HEK293 (cell line): ENCODE measurements around the gene PDE8B.
A peak's percentile ranks its signal among the peaks of the same experiment; 100 is the strongest.

Source experiments
- BCL11B ChIP-seq: fragments of 450-650 bp; formaldehyde crosslinking; IDR thresholded peaks from 2 replicates; pipeline ENCODE4 v1.5.1; 2016; ENCODE audit warnings: low read depth, missing biosample characterization, missing genetic modification characterization
- GLI4 ChIP-seq: fragments of 450-650 bp; formaldehyde crosslinking; IDR thresholded peaks from 2 replicates; pipeline ENCODE4 v1.5.1; 2016; ENCODE audit warnings: missing biosample characterization, missing genetic modification characterization
- KLF7 ChIP-seq: fragments of 450-650 bp; formaldehyde crosslinking; IDR thresholded peaks from 2 replicates; pipeline ENCODE4 v1.5.1; 2016; ENCODE audit warnings: missing biosample characterization, missing genetic modification characterization, borderline replicate concordance
- OVOL3 ChIP-seq: fragments of 450-650 bp; formaldehyde crosslinking; IDR thresholded peaks from 2 replicates; pipeline ENCODE4 v1.5.1; 2016; ENCODE audit warnings: missing biosample characterization, missing genetic modification characterization
- PRDM10 ChIP-seq: fragments of 450-650 bp; formaldehyde crosslinking; IDR thresholded peaks from 2 replicates; pipeline ENCODE4 v1.5.1; 2016; ENCODE audit warnings: missing biosample characterization, missing genetic modification characterization
- PRDM6 ChIP-seq: fragments of 450-650 bp; formaldehyde crosslinking; IDR thresholded peaks from 2 replicates; pipeline ENCODE4 v1.5.1; 2017; ENCODE audit warnings: missing biosample characterization, missing genetic modification characterization
- SALL2 ChIP-seq: fragments of 450-650 bp; formaldehyde crosslinking; IDR thresholded peaks from 2 replicates; pipeline ENCODE4 v1.5.0; 2017; ENCODE audit warnings: missing biosample characterization, mild to moderate bottlenecking, missing genetic modification characterization, borderline replicate concordance
- SP2 ChIP-seq: fragments of 450-650 bp; formaldehyde crosslinking; IDR thresholded peaks from 2 replicates; pipeline ENCODE4 v1.5.1; 2016; ENCODE audit warnings: missing biosample characterization, missing genetic modification characterization
- ZBTB21 ChIP-seq: fragments of 450-650 bp; formaldehyde crosslinking; IDR thresholded peaks from 2 replicates; pipeline ENCODE4 v1.5.1; 2017; ENCODE audit warnings: missing biosample characterization, missing genetic modification characterization
- ZBTB44 ChIP-seq: fragments of 450-650 bp; IDR thresholded peaks from 2 replicates; pipeline ENCODE4 v1.5.1; 2018; ENCODE audit warnings: missing biosample characterization, mild to moderate bottlenecking, missing genetic modification characterization
- ZBTB7A ChIP-seq: fragments of 450-650 bp; formaldehyde crosslinking; IDR thresholded peaks from 2 replicates; pipeline ENCODE4 v1.5.1; 2016; ENCODE audit warnings: low read depth, missing biosample characterization, missing genetic modification characterization
- ZBTB8A ChIP-seq: fragments of 450-650 bp; formaldehyde crosslinking; IDR thresholded peaks from 2 replicates; pipeline ENCODE4 v1.5.1; 2016; ENCODE audit warnings: missing biosample characterization, missing genetic modification characterization
- ZFP37 ChIP-seq: fragments of 450-650 bp; formaldehyde crosslinking; IDR thresholded peaks from 2 replicates; pipeline ENCODE4 v1.5.1; 2016; ENCODE audit warnings: missing biosample characterization, missing genetic modification characterization
- ZNF19 ChIP-seq: fragments of 450-650 bp; formaldehyde crosslinking; IDR thresholded peaks from 2 replicates; pipeline ENCODE4; 2016; ENCODE audit warnings: missing biosample characterization, missing genetic modification characterization, low read depth
- ZNF202 ChIP-seq: fragments of 450-650 bp; formaldehyde crosslinking; IDR thresholded peaks from 2 replicates; pipeline ENCODE4 v1.5.1; 2016; ENCODE audit warnings: missing biosample characterization, missing genetic modification characterization, borderline replicate concordance
- ZNF24 ChIP-seq: fragments of 450-650 bp; formaldehyde crosslinking; IDR thresholded peaks from 2 replicates; pipeline ENCODE4 v1.5.1; 2016; ENCODE audit warnings: missing biosample characterization, missing genetic modification characterization
- ZNF292 ChIP-seq: fragments of 450-650 bp; formaldehyde crosslinking; IDR thresholded peaks from 2 replicates; pipeline ENCODE4 v1.5.1; 2016; ENCODE audit warnings: low read depth, missing biosample characterization, missing genetic modification characterization, borderline replicate concordance
- ZNF350 ChIP-seq: fragments of 450-650 bp; formaldehyde crosslinking; IDR thresholded peaks from 2 replicates; pipeline ENCODE4 v1.5.0; 2017; ENCODE audit warnings: missing biosample characterization, mild to moderate bottlenecking, missing genetic modification characterization
- ZNF391 ChIP-seq: fragments of 450-650 bp; formaldehyde crosslinking; IDR thresholded peaks from 2 replicates; pipeline ENCODE4 v1.5.1; 2016; ENCODE audit warnings: low read depth, missing biosample characterization, missing genetic modification characterization, borderline replicate concordance
- ZNF510 ChIP-seq: fragments of 450-650 bp; formaldehyde crosslinking; IDR thresholded peaks from 2 replicates; pipeline ENCODE4 v1.5.1; 2018; ENCODE audit warnings: mild to moderate bottlenecking, missing genetic modification characterization, missing biosample characterization; ENCODE audit not compliant: insufficient replicate concordance
- ZNF513 ChIP-seq: fragments of 450-650 bp; IDR thresholded peaks from 2 replicates; pipeline ENCODE4 v1.5.1; 2018; ENCODE audit warnings: missing biosample characterization, missing genetic modification characterization
- ZNF558 ChIP-seq: fragments of 450-650 bp; formaldehyde crosslinking; IDR thresholded peaks from 2 replicates; pipeline ENCODE4 v1.5.1; 2016; ENCODE audit warnings: missing biosample characterization, missing genetic modification characterization
- ZNF600 ChIP-seq: fragments of 450-650 bp; formaldehyde crosslinking; IDR thresholded peaks from 2 replicates; pipeline ENCODE4 v1.5.1; 2016; ENCODE audit warnings: missing biosample characterization, missing genetic modification characterization
- ZNF626 ChIP-seq: fragments of 450-650 bp; sonication (Bioruptor Pico); formaldehyde crosslinking; IDR thresholded peaks from 2 replicates; pipeline ENCODE4 v1.5.1; 2018; ENCODE audit warnings: missing biosample characterization, missing genetic modification characterization, inconsistent platforms
- ZNF629 ChIP-seq: fragments of 450-650 bp; formaldehyde crosslinking; IDR thresholded peaks from 2 replicates; pipeline ENCODE4 v1.5.1; 2017; ENCODE audit warnings: missing biosample characterization, missing genetic modification characterization
- ZNF645 ChIP-seq: fragments of 450-650 bp; formaldehyde crosslinking; IDR thresholded peaks from 2 replicates; pipeline ENCODE4; 2016; ENCODE audit warnings: missing biosample characterization, missing genetic modification characterization
- ZNF670 ChIP-seq: fragments of 450-650 bp; formaldehyde crosslinking; IDR thresholded peaks from 2 replicates; pipeline ENCODE4 v1.5.1; 2016; ENCODE audit warnings: missing biosample characterization, missing genetic modification characterization, low read depth
- ZNF692 ChIP-seq: fragments of 450-650 bp; formaldehyde crosslinking; IDR thresholded peaks from 2 replicates; pipeline ENCODE4 v1.5.1; 2016; ENCODE audit warnings: missing biosample characterization, missing genetic modification characterization
- ZNF747 ChIP-seq: fragments of 450-650 bp; formaldehyde crosslinking; IDR thresholded peaks from 2 replicates; pipeline ENCODE4 v1.5.1; 2016; ENCODE audit warnings: missing biosample characterization, missing genetic modification characterization

The PDE8B gene

GRCh38 chr5:77210964-77211690, 647 bp downstream of the PDE8B start (continued):
- no peak for TF ChIP-seq ZNF645 (tag by site-specific recombination)
- TF ChIP-seq OVOL3 (tag by site-specific recombination) = no peak
- no peak for TF ChIP-seq PRDM6 (tag by site-specific recombination)
- no peak for TF ChIP-seq ZBTB44 (tag by site-specific recombination)
- TF ChIP-seq SALL2 = no peak
- TF ChIP-seq ZNF391 (tag by site-specific recombination) = no peak
- TF ChIP-seq ZBTB8A = peak; percentile 33; the same call in 1 of the 2 replicates
- TF ChIP-seq ZNF513 (tag by site-specific recombination) = no peak
- no peak for TF ChIP-seq ZBTB21
- peak; percentile 74; the same call in 1 of the 2 replicates for TF ChIP-seq ZNF692
- TF ChIP-seq ZNF24 = no peak
- peak; percentile 84 for TF ChIP-seq PRDM10 (tag by site-specific recombination)
- no peak for TF ChIP-seq ZNF350 (tag by site-specific recombination)
- no peak for TF ChIP-seq ZNF629
- no peak for TF ChIP-seq ZNF510 (tag by site-specific recombination)
- TF ChIP-seq ZNF670 (tag by site-specific recombination) = no peak
- no peak for TF ChIP-seq ZNF202 (tag by site-specific recombination)
- peak; percentile 74 for TF ChIP-seq SP2 (tag by site-specific recombination)
- no peak for TF ChIP-seq ZFP37 (tag by site-specific recombination)
- peak; percentile 94; the same call in 1 of the 2 replicates for TF ChIP-seq ZNF600 (tag by site-specific recombination)
- TF ChIP-seq ZNF19 (tag by site-specific recombination) = no peak
- TF ChIP-seq GLI4 (tag by site-specific recombination) = no peak
- TF ChIP-seq ZNF626 (tag by site-specific recombination) = no peak
- TF ChIP-seq BCL11B = peak; percentile 18; the same call in 1 of the 2 replicates
- no peak for TF ChIP-seq ZBTB7A
- TF ChIP-seq ZNF292 = no peak
- TF ChIP-seq KLF7 (tag by site-specific recombination) = no peak
- TF ChIP-seq ZNF747 (tag by site-specific recombination) = no peak
- TF ChIP-seq ZNF558 (tag by site-specific recombination) = no peak
